CD4-positive, alpha-beta T cell treated with Interferon gamma for 1 hour (primary cell): ENCODE data around the gene ADAR.
A peak's percentile ranks its signal among the peaks of the same experiment; 100 is the strongest.

Experiments
- DNase-seq: peaks from one replicate; pipeline ENCODE4 v3.0.0-alpha.2; 2020

Gene ADAR

DNA sequence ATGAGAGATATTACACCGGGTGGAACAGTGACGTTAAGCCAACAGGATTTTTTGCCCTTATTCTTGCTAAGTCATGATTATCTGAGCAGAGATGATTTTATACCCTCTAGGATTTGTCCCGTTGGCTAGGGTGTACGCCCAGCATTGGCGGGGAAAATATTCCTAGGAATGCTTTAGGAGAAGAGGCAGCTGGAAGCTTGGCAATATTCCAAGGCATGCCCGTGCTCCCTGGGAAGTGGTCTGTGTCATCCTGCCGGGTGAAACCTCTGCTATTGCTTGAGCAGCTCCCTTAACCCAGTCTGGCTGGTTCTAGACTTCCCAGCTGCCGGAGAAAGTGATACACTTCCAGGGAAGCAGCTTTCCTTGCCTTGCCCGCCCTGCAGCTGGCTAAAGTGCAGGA lies 24.2 kb downstream of the ADAR start:
- DNase-seq = no peak

GRCh38 chr1:154582885-154583284 lies 25.1 kb downstream of the ADAR start:
- DNase-seq = no peak

DNA sequence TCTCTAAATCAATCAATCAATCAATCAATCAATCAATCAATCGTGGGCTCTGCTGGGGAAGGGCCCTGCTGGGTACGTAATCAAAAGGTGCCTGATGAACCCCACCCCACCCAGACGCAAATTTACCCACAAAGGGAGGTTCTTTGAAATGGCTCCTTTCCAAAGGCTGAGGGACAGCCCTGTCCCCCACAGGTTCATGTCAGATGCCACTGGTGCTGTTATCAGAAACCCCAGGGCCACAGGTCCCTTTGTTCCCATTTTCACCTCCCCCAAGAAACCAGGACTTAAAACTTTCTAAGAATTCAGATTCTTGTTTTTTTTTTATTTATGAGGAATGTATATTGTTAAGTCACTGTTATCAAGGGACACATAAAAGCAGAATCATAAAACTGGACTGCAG lies 26.2 kb downstream of the ADAR start:
- no peak for DNase-seq

GRCh38 chr1:154579374-154579773 lies 28.6 kb downstream of the ADAR start:
- DNase-seq = no peak

DNA sequence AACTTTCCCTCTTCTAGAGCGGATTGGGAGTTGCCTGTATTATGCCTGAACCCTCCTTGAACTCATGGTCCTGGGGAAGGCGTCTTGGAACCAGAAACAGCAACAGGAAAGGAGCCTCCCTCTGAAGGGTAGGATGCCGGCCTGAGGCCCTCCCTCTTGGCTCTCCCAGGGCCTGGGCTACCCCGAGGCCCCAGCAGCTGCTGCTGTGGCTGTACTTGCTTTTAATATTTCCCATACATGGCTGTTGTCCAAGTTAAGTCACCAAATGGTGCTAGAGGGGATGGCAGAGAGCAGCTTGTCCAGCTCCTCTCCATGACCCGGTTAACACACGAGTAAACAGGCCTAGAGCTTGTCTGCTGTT lies 29.9 kb downstream of the ADAR start:
- no peak for DNase-seq

DNA sequence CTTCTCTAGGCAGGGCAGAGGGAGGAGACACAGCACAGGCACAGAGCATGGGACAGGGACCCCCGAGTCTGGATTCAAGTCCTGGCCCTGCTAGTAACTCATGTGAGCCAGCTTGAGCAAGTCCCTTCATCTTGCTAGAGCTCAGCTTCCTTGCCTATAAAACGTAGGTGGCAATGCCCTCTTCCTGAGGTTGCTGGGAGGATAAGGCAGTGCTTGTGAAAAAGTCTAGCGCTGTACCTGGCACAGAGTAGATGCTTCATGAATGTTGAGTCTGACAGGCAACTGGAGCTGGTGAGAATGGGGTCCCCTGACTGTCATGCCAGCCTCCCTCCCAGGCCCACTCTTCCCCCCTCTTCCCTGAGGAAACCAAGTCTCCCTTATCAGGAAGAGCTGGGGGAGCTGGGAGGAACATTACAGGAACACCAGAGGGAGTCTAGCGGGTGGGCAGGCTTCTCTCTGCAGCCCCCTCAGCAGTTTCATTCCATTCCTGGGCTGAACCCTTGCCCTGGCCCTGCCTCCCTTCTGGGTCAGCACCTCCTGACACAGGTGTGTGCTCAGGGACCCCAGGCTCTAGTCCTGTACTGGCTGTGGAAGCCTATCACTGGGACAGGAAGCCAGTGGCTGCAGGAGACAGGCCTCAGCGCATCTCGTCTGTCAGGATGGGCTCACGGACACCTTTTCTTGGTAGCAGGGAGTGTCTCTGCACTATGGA lies 30.5 kb downstream of the ADAR start:
- DNase-seq = no peak

- DNase-seq = no peak
These were observed 31.9 kb downstream of the ADAR start for GRCh38 chr1:154575951-154576566.

GRCh38 chr1:154575147-154575927 lies 32.6 kb downstream of the ADAR start:
- no peak for DNase-seq

GRCh38 chr1:154574716-154575115 lies 33.3 kb downstream of the ADAR start:
- DNase-seq = no peak

- DNase-seq = no peak
These were observed 34.8 kb downstream of the ADAR start for GRCh38 chr1:154573168-154573510.

- no peak for DNase-seq
These were observed 35.4 kb downstream of the ADAR start for GRCh38 chr1:154572468-154573167.

- DNase-seq = no peak
These were observed 36.1 kb downstream of the ADAR start for GRCh38 chr1:154571964-154572288.

DNA sequence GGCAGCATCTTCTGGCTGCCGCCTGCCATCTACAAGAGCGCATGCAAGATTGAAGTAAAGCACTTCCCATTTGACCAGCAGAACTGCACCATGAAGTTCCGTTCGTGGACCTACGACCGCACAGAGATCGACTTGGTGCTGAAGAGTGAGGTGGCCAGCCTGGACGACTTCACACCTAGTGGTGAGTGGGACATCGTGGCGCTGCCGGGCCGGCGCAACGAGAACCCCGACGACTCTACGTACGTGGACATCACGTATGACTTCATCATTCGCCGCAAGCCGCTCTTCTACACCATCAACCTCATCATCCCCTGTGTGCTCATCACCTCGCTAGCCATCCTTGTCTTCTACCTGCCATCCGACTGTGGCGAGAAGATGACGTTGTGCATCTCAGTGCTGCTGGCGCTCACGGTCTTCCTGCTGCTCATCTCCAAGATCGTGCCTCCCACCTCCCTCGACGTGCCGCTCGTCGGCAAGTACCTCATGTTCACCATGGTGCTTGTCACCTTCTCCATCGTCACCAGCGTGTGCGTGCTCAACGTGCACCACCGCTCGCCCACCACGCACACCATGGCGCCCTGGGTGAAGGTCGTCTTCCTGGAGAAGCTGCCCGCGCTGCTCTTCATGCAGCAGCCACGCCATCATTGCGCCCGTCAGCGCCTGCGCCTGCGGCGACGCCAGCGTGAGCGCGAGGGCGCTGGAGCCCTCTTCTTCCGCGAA lies 36.6 kb downstream of the ADAR start:
- DNase-seq = no peak

GRCh38 chr1:154568157-154568815 lies 39.7 kb downstream of the ADAR start:
- no peak for DNase-seq

GRCh38 chr1:154567386-154568156 lies 40.4 kb downstream of the ADAR start, which contains the start of gene CHRNB2:
TSS of gene CHRNB2 (plus strand) at chr1:154567778. CDS start at chr1:154568045, 267 bp downstream.
- peak; percentile 54 for DNase-seq

GRCh38 chr1:154565876-154566275 lies 42.1 kb downstream of the ADAR start:
- no peak for DNase-seq

DNA sequence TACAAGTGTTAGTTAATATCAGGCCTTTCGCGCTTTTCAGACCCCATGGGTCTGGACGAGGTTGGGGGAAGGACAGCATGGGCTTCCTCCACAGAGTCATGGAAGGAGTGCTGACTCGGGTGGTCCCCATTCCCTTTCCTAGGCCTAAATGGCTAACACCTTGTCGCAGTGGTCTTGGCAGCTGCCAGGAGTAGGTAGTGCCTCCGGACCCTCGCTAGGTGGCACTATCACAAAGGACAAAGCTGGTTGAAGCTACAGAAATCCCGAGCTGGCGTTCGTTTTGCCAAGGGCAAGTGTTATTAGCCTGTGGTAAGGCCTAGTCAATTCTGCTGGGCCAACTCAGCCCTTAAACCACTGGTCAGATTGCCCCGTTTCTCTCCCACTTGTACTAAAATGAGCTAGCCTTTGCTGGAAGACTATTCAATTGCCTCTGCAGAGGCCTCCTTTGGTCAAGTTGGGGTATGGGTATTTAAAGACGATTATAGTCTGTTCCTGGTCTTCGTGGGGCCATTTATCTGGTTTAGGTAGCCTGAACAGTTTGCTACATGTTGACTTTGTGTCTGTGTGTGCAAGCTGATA lies 48.4 kb downstream of the ADAR start:
- DNase-seq = peak; percentile 82

DNA sequence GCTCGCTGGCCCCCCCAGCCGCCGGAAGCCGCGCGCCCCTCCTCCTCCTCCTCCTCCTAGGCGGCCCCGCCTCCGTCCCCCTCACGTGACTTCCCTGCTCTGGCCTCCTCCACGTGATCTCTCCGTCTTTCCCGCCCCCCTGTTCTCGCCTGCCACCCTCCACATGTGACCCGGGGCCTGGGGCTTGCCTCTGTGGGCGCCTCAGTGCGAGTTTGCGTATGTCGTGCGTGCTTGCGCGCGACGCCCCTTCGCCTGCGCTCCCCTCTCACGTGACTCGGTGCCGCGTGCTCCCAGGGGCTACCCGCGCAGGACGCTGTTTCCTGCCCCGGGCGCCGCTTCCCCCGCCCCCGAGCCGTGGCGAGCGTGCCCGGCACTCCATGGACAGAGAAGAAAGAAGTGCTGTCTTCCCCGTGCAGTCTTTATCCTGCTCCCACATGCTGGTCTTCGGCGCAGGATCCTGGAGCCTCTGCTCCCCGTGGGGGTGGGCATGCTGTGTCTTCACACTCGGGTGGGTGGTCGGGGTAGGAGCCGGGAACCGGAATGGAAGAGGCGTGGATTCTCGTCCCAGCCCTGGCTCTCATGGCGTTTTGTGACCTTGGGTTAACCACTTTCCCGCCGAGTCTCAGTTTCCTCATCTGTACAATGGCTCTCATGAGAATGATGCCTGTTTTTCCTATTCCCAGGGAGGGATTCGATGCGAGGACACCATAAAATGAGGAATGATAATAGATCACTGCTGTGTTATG lies 49.1 kb downstream of the ADAR start:
- DNase-seq = peak; percentile 100

DNA sequence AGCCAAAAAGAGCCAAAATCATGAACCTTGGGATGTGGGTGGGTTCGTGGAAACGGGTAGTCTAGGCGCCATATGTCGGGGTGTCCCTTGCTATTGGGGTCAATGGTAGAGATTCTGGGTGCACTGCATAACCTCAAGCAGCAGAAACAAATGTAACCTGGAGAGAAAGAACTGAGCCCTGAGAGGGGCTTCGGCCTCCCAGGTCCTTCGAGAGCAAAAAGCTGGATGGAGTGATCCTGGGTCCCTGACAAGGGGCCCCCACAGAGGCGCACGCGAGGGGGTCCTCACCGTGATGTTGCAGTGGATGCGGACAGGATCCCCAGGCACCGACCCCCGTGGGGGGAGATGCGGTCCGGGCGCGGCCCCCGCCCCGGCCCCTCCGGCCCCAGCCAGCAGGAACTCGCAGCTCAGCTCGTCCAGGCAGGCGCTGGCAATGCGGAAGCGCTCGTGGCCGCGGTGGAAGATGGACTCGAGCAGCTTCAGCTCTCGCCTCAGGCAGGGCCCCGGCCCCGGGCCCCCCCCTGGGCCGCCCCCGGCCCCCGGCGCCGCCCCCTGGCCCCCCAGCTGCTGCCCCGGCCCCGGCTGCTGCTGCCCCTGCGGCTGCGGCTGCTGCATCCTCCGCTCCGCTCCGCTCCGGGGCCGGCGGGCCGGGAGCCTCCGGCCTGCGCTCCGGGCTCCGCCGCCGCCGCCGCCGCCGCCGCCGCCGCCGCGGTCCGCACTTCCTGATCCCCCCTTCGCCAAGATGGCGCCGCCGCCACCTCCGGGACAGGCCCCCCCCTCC lies 49.9 kb downstream of the ADAR start, which contains the start of gene UBE2Q1:
Gene UBE2Q1, minus strand, starts transcription at position 724 of the 781 bp plus-strand sequence. Its CDS starts 109 bp downstream, at position 615.
- peak; percentile 41 for DNase-seq
